DOHH2 (cell line): ENCODE data around the gene CNTLN.

Experiments used
- H3F3A ChIP-seq: fragments of 200-600 bp; sonication (generic), shearing (Covaris generic); 2 replicates; pipeline ENCODE4 v1.6.0; 2016; ENCODE audit warnings: antibody characterized with exemption, mild to moderate bottlenecking; ENCODE audit not compliant: control insufficient read depth, insufficient read depth
- H3K27ac ChIP-seq: fragments of 200-600 bp; sonication (generic); 2 replicates; pipeline ENCODE4 v1.5.1; 2014; ENCODE audit warnings: low read depth, mild to moderate bottlenecking, low read length, moderate library complexity
- H3K27me3 ChIP-seq: fragments of 200-600 bp; sonication (generic); 2 replicates; pipeline ENCODE4 v1.6.1; 2014; ENCODE audit warnings: mild to moderate bottlenecking, low read length, mixed read lengths; ENCODE audit not compliant: control insufficient read depth
- H3K36me3 ChIP-seq: fragments of 200-600 bp; sonication (generic); 2 replicates; pipeline ENCODE4 v1.6.1; 2014; ENCODE audit warnings: mild to moderate bottlenecking, low read length, moderate library complexity, mixed read lengths; ENCODE audit not compliant: control insufficient read depth
- H3K4me1 ChIP-seq: fragments of 200-600 bp; sonication (generic); 2 replicates; pipeline ENCODE4 v1.6.1; 2014; ENCODE audit warnings: mild to moderate bottlenecking, low read length, mixed read lengths; ENCODE audit not compliant: control insufficient read depth
- H3K4me2 ChIP-seq: fragments of 200-600 bp; sonication (generic); 2 replicates; pipeline ENCODE4 v1.6.0; 2014; ENCODE audit warnings: mild to moderate bottlenecking, low read length, moderate library complexity
- H3K4me3 ChIP-seq: fragments of 200-600 bp; sonication (generic); 2 replicates; pipeline ENCODE4 v1.5.1; 2014; ENCODE audit warnings: mild to moderate bottlenecking, low read length, mixed read lengths
- H3K79me2 ChIP-seq: fragments of 200-600 bp; sonication (generic); 2 replicates; pipeline ENCODE4 v1.6.1; 2014; ENCODE audit warnings: mild to moderate bottlenecking, low read length, mixed read lengths; ENCODE audit not compliant: control insufficient read depth
- H3K9me2 ChIP-seq: fragments of 200-600 bp; sonication (generic); replicated peaks from 2 replicates; pipeline ENCODE4 v1.6.1; 2014; ENCODE audit warnings: mild to moderate bottlenecking, low read length, mixed read lengths; ENCODE audit not compliant: control insufficient read depth
- H3K9me3 ChIP-seq: fragments of 200-600 bp; sonication (generic); 2 replicates; pipeline ENCODE4 v1.6.1; 2014; ENCODE audit warnings: antibody characterized with exemption, low read length, mixed read lengths; ENCODE audit not compliant: control insufficient read depth, insufficient read depth
- H4K20me1 ChIP-seq: fragments of 200-600 bp; sonication (generic); 2 replicates; pipeline ENCODE4 v1.6.0; 2014; ENCODE audit warnings: low read depth, mild to moderate bottlenecking, antibody characterized with exemption, low read length, moderate library complexity; ENCODE audit not compliant: control insufficient read depth, insufficient read depth
- EZH2phosphoT487 ChIP-seq: fragments of 200-600 bp; sonication (generic); IDR thresholded peaks from 2 replicates; pipeline ENCODE4 v1.6.1; 2017; ENCODE audit warnings: borderline replicate concordance, mild to moderate bottlenecking, antibody characterized with exemption, low read length, moderate library complexity, mixed read lengths
- TF ChIP-seq, protein P1 (sequence below): fragments of 200-600 bp; sonication (generic); IDR thresholded peaks from one replicate; pipeline ENCODE4 v1.5.1; 2014; ENCODE audit warnings: antibody characterized with exemption, mild to moderate bottlenecking, low read depth, low read length; ENCODE audit not compliant: poor library complexity, severe bottlenecking

The CNTLN gene

DNA sequence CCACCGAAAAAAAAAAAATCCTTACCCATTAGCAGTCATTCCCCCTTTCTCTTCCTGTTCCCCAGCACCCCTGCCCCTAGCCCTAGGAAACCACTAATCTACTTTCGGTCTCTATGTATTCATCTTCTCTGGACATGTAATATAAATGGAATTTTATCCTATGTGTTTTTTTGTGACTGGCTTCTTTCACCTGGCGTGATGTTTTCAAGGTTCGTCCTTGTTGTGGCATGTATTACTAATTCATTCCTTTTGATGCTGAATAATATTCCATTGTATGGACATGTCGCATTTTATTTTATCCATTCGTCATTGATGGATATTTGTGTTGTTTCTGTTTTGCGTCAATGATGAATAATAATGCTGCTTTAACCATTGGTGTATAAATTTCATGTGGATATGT lies 401.2 kb downstream of the CNTLN start:
- Histone ChIP-seq H3F3A (no peaks in the 10 kb centered on the region), H4K20me1 (no peaks in the 10 kb centered on the region), H3K4me3 (no peak overlapping the region), H3K27ac (no peak overlapping the region), H3K9me3 (no peaks in the 10 kb centered on the region), H3K4me2 (no peak overlapping the region), H3K9me2 (no peaks in the 10 kb centered on the region; the same call in 1 of the 2 replicates), H3K4me1 (no peaks in the 10 kb centered on the region), H3K79me2 (no peaks in the 10 kb centered on the region), H3K27me3 (no peaks in the 10 kb centered on the region), H3K36me3 (no peaks in the 10 kb centered on the region)
- no peak for TF ChIP-seq EZH2phosphoT487
- TF ChIP-seq, protein P1, sequence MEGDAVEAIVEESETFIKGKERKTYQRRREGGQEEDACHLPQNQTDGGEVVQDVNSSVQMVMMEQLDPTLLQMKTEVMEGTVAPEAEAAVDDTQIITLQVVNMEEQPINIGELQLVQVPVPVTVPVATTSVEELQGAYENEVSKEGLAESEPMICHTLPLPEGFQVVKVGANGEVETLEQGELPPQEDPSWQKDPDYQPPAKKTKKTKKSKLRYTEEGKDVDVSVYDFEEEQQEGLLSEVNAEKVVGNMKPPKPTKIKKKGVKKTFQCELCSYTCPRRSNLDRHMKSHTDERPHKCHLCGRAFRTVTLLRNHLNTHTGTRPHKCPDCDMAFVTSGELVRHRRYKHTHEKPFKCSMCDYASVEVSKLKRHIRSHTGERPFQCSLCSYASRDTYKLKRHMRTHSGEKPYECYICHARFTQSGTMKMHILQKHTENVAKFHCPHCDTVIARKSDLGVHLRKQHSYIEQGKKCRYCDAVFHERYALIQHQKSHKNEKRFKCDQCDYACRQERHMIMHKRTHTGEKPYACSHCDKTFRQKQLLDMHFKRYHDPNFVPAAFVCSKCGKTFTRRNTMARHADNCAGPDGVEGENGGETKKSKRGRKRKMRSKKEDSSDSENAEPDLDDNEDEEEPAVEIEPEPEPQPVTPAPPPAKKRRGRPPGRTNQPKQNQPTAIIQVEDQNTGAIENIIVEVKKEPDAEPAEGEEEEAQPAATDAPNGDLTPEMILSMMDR = no peak

DNA sequence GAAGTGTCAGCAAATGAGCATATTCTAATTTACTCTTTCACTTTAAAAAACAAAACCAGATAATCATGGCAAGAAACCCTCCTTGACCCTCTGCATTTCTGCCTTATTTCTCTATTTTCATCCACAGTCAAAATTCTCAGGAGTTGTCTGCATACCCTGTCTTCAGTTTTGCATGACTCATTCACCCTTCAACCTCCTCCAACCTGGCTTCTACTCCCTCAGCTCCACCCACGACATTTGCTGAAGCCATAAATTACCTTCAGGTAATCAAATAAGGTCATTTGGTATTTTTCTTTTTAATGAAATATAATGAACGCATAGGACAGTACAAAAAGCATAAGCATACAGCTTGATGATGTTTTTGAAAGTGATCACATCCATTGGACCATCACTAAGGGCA lies 416.2 kb downstream of the CNTLN start:
- Histone ChIP-seq H3K27ac (no peak overlapping the region), H3K9me3 (no peaks in the 10 kb centered on the region), H3K36me3 (no peaks in the 10 kb centered on the region), H3K4me2 (no peak overlapping the region), H4K20me1 (no peaks in the 10 kb centered on the region), H3K4me1 (no peaks in the 10 kb centered on the region), H3K4me3 (no peak overlapping the region), H3F3A (no peaks in the 10 kb centered on the region), H3K27me3 (no peaks in the 10 kb centered on the region), H3K9me2 (no peaks in the 10 kb centered on the region), H3K79me2 (no peaks in the 10 kb centered on the region)
- TF ChIP-seq, protein P1 = no peak
- no peak for TF ChIP-seq EZH2phosphoT487
